IMR-90 (cell line): ENCODE results near the gene MRPS16. TPM values are rescaled to one million over a fixed set of nuclear protein-coding genes. Genes with fewer than 3 reads are reported as not detected.

ENCODE experiments used
- ATAC-seq: fragments of 200-7000 bp; cut with Tn5 transposase; 2 replicates; pipeline ENCODE4 v1.9.1; 2020; ENCODE audit warnings: low read depth, mild to moderate bottlenecking, moderate library complexity
- BruUV-seq: library from RNA; stranded (reverse); fragments of 400-500 nt; replicated peaks from 2 replicates; lab custom pipeline; 2021; lab: Mats Ljungman, UMichigan
- CTCF ChIA-PET: fragments of 300-600 bp; formaldehyde crosslinking; extraction: SDS; loops from one replicate; lab custom pipeline; 2021; ENCODE audit warnings: antibody characterized with exemption; lab: Yijun Ruan, JAX
- POLR2A ChIA-PET: fragments of 300-600 bp; sonication (Branson Sonifier 250); formaldehyde crosslinking; loops from one replicate; lab custom pipeline; 2022; ENCODE audit warnings: antibody characterized with exemption; ENCODE audit not compliant: unreplicated experiment; lab: Charles Lee
- DNase-seq: peaks from one replicate; pipeline ENCODE4 v3.0.0; 2013
- H2AFZ ChIP-seq: replicated peaks from 2 replicates; pipeline ENCODE3; 2013; ENCODE audit warnings: low read length, mild to moderate bottlenecking; ENCODE audit not compliant: poor library complexity
- H2AK5ac ChIP-seq: 2 replicates; pipeline ENCODE4 v1.6.1; 2013; ENCODE audit warnings: low read depth, low read length, inconsistent platforms
- H2AK9ac ChIP-seq: replicated peaks from 2 replicates; pipeline ENCODE3; 2013; ENCODE audit warnings: mild to moderate bottlenecking, low read depth, low read length, moderate library complexity; ENCODE audit not compliant: poor library complexity
- H2BK120ac ChIP-seq: 2 replicates; pipeline ENCODE4 v1.6.1; 2013; ENCODE audit warnings: low read depth, low read length, inconsistent platforms
- H2BK15ac ChIP-seq: 3 replicates; pipeline ENCODE4 v1.6.1; 2013; ENCODE audit warnings: low read depth, low read length, inconsistent platforms
- H2BK20ac ChIP-seq: 2 replicates; pipeline ENCODE4 v1.6.1; 2013; ENCODE audit warnings: low read depth, mild to moderate bottlenecking, inconsistent platforms, low read length, moderate library complexity
- H2BK5ac ChIP-seq: 2 replicates; pipeline ENCODE4 v1.6.1; 2013; ENCODE audit warnings: mild to moderate bottlenecking, low read depth, low read length, inconsistent platforms; ENCODE audit not compliant: poor library complexity, severe bottlenecking
- H3K14ac ChIP-seq: replicated peaks from 2 replicates; pipeline ENCODE4 v1.6.1; 2013; ENCODE audit warnings: low read depth, low read length, inconsistent platforms
- H3K18ac ChIP-seq: 2 replicates; pipeline ENCODE4 v1.6.1; 2013; ENCODE audit warnings: low read depth, low read length, control low read depth
- H3K23ac ChIP-seq: 2 replicates; pipeline ENCODE4 v1.6.1; 2013; ENCODE audit warnings: low read depth, low read length, inconsistent platforms
- H3K27ac ChIP-seq: 2 replicates; pipeline ENCODE4 v1.5.1; 2013; ENCODE audit warnings: mild to moderate bottlenecking, control low read depth, low read length; ENCODE audit not compliant: insufficient read depth
- H3K27me3 ChIP-seq: 2 replicates; pipeline ENCODE4 v1.6.1; 2013; ENCODE audit warnings: low read length; ENCODE audit not compliant: control insufficient read depth, insufficient read depth
- H3K36me3 ChIP-seq: 2 replicates; pipeline ENCODE4 v1.6.1; 2013; ENCODE audit warnings: low read length, mixed read lengths; ENCODE audit not compliant: control insufficient read depth, insufficient read depth
- H3K4ac ChIP-seq: 2 replicates; pipeline ENCODE4 v1.6.1; 2013; ENCODE audit warnings: low read depth, low read length, inconsistent platforms
- H3K4me1 ChIP-seq: 2 replicates; pipeline ENCODE4 v1.6.1; 2013; ENCODE audit warnings: low read length, mixed read lengths; ENCODE audit not compliant: control insufficient read depth, insufficient read depth
- H3K4me2 ChIP-seq: 2 replicates; pipeline ENCODE4 v1.6.1; 2013; ENCODE audit warnings: low read depth, mild to moderate bottlenecking, control low read depth, low read length, moderate library complexity
- H3K4me3 ChIP-seq: 2 replicates; pipeline ENCODE4 v1.5.1; 2013; ENCODE audit warnings: low read depth, mild to moderate bottlenecking, control low read depth, low read length, moderate library complexity; ENCODE audit not compliant: insufficient read depth
- H3K56ac ChIP-seq: 2 replicates; pipeline ENCODE4 v1.6.1; 2013; ENCODE audit warnings: low read length, inconsistent platforms; ENCODE audit not compliant: insufficient read depth; ENCODE audit errors: extremely low read depth
- H3K79me1 ChIP-seq, 2 experiments: 2 replicates each; pipeline ENCODE4 v1.6.1; 2013; ENCODE audit warnings: low read length in 2 of 2, inconsistent platforms in 1 of 2, low read depth in 1 of 2
- H3K9ac ChIP-seq: 2 replicates; pipeline ENCODE4 v1.6.1; 2013; ENCODE audit warnings: low read depth, low read length, control low read depth
- H3K9me1 ChIP-seq: 2 replicates; pipeline ENCODE4 v1.6.1; 2013; ENCODE audit warnings: low read length, inconsistent platforms; ENCODE audit not compliant: insufficient read depth
- H3K9me3 ChIP-seq: 2 replicates; pipeline ENCODE4 v1.6.1; 2013; ENCODE audit warnings: low read length; ENCODE audit not compliant: control insufficient read depth, insufficient read depth
- H4K20me1 ChIP-seq: 2 replicates; pipeline ENCODE4 v1.6.1; 2013; ENCODE audit warnings: low read length, inconsistent platforms; ENCODE audit not compliant: insufficient read depth
- H4K5ac ChIP-seq: 2 replicates; pipeline ENCODE4 v1.6.1; 2013; ENCODE audit warnings: mild to moderate bottlenecking, low read depth, low read length, control low read depth
- H4K8ac ChIP-seq, 2 experiments: 2 replicates each; pipeline ENCODE4 v1.6.1; 2013; ENCODE audit warnings: low read depth in 2 of 2, low read length in 2 of 2, control low read depth in 1 of 2, inconsistent platforms in 1 of 2
- H4K91ac ChIP-seq: 2 replicates; pipeline ENCODE4 v1.6.1; 2013; ENCODE audit warnings: low read depth, low read length, inconsistent platforms; ENCODE audit not compliant: insufficient read depth
- BHLHE40 ChIP-seq: fragments of 150-350 bp; IDR thresholded peaks from 2 replicates; pipeline ENCODE4 v1.6.1; 2016; ENCODE audit warnings: mild to moderate bottlenecking, low read depth, low read length
- CEBPB ChIP-seq: IDR thresholded peaks from 2 replicates; pipeline ENCODE4 v1.6.1; 2012; ENCODE audit warnings: low read depth, low read length, improper control_type of control experiment
- CHD1 ChIP-seq: IDR thresholded peaks from 2 replicates; pipeline ENCODE4 v1.6.1; 2012; ENCODE audit warnings: low read depth, low read length, improper control_type of control experiment
- POLR2A ChIP-seq: IDR thresholded peaks from 2 replicates; pipeline ENCODE4 v1.6.1; 2012; ENCODE audit warnings: mild to moderate bottlenecking, low read depth, low read length
- RCOR1 ChIP-seq: IDR thresholded peaks from 2 replicates; pipeline ENCODE4 v1.6.1; 2012; ENCODE audit warnings: mild to moderate bottlenecking, low read length, improper control_type of control experiment; ENCODE audit not compliant: insufficient replicate concordance
- USF2 ChIP-seq: fragments of 150-350 bp; IDR thresholded peaks from 2 replicates; pipeline ENCODE4 v1.6.1; 2017; ENCODE audit warnings: mild to moderate bottlenecking, antibody characterized with exemption, low read length, low read depth
- whole genome bisulfite sequencing, 2 experiments: methylation state at CpG; one replicate each; pipeline versions ENCODE4 v1.1.5 to v1.1.7; 2013; ENCODE audit warnings: missing lambda C conversion rate in 2 of 2; ENCODE audit not compliant: insufficient read length in 1 of 2; ENCODE audit errors: extremely low coverage in 2 of 2; 5-methylcytosine and 5-hydroxymethylcytosine counted together
- dilution Hi-C: fragments of 300-500 bp; cut with HindIII; formaldehyde crosslinking; loops from one replicate; pipeline ENCODE4 v1.14.3; 2018; ENCODE audit warnings: low sequenced_read_pairs; ENCODE audit not compliant: unreplicated experiment
- in situ Hi-C: fragments of 300-500 bp; cut with MboI; formaldehyde crosslinking; loops from 3 replicates; pipeline ENCODE4 v1.14.3; 2019; ENCODE audit warnings: low sequenced_read_pairs, inconsistent platforms, mixed read lengths
- intact Hi-C: fragments of 100-400 bp; cut with micrococcal nuclease; formaldehyde crosslinking; loops from 2 replicates; pipeline ENCODE4 v1.10.0; 2022
- polyA plus RNA-seq, 3 experiments: library from polyadenylated mRNA; depleted of rRNA; stranded (reverse); fragments of >200 nt; gene quantifications; 2 replicates each; pipeline ENCODE4 v1.2.3, GENCODE V29; 2012; ENCODE audit warnings: low replicate concordance in 1 of 3
- total RNA-seq: library from RNA; depleted of rRNA; stranded (reverse); fragments of >200 nt; gene quantifications from 2 replicates; pipeline ENCODE4 v1.2.3, GENCODE V29; 2012

MRPS16 gene
- total and polyA plus RNA-seq, 2 of the 4 experiments (the other 2 are of a cell fraction): 45.3 to 62.4 TPM

- Histone ChIP-seq H2AK5ac (no peak overlapping the region), H3K14ac (no peak overlapping the region), H3K27me3 (no peaks in the 10 kb centered on the region), H3K36me3 (peaks cover 13% of the 10 kb centered on the region), H3K79me1 (no peaks in the 10 kb centered on the region), H2BK5ac (no peak overlapping the region), H4K91ac (no peak overlapping the region), H3K4me3 (no peak overlapping the region), H3K4me2 (no peak overlapping the region), H3K4me1 (no peaks in the 10 kb centered on the region), H2AK9ac (no peak overlapping the region), H2BK20ac (no peak overlapping the region), H3K9me3 (no peaks in the 10 kb centered on the region), H2BK120ac (no peak overlapping the region), H3K56ac (no peak overlapping the region), H2AFZ (no peak overlapping the region), H3K9ac (no peak overlapping the region), H3K18ac (no peak overlapping the region), H4K5ac (no peak overlapping the region), H3K4ac (no peak overlapping the region), H3K23ac (no peak overlapping the region), H3K9me1 (0 out of 2 replicates have a peak, but pooled peaks cover 3% of the 10 kb centered on the region), H2BK15ac (no peak overlapping the region), H4K8ac (no peak overlapping the region), H3K27ac (no peak overlapping the region), H4K20me1 (no peaks in the 10 kb centered on the region; the same call in 1 of the 2 replicates)
- ATAC-seq (no peak), DNase-seq (no peak)
- dilution Hi-C loops (no loop called here), intact Hi-C loops (no loop called here), in situ Hi-C loops (no loop called here)
- POLR2A ChIA-PET: no interaction called here
- TF ChIP-seq BHLHE40: no peak
- no peak for TF ChIP-seq USF2
- no peak for TF ChIP-seq CHD1
- no peak for TF ChIP-seq RCOR1
- no peak for TF ChIP-seq POLR2A
- peak; percentile 70 for TF ChIP-seq CEBPB
- no TSS peak for BruUV-seq
- no CpG with 5 or more reads among the region's 1 CpG for WGBS, 2 experiments
- CTCF ChIA-PET: no interaction called here
Measured at GRCh38 chr10:73220989-73221388, 31.5 kb downstream of the MRPS16 start.
